ENCODE measurements around the gene CPEB3. TPM values are rescaled to one million over a fixed set of nuclear protein-coding genes. Genes with fewer than 3 reads are reported as not detected.

Gene CPEB3
- total RNA-seq, 1 experiment from 2014 or later: 1.0 TPM

GRCh38 chr10:92108120-92108519, 182.8 kb downstream of the CPEB3 start:
- no peaks in the 10 kb centered on the region for H3K36me3 Mint-ChIP-seq (ENCODE audit: insufficient read depth in 1 of 3, low read depth in 3 of 3)
- Histone ChIP-seq H3K14ac (ENCODE audit: insufficient read depth, low read length) (no peak overlapping the region), H2BK12ac (ENCODE audit: insufficient read length, low read depth, low read length) (no peak overlapping the region), H3K27me3 (ENCODE audit: insufficient read depth, low read length) (no peaks in the 10 kb centered on the region), H3K9me3 (ENCODE audit: control insufficient read depth, low read depth, low read length) (no peaks in the 10 kb centered on the region), H3K79me1 (ENCODE audit: insufficient read depth, low read depth, low read length, poor library complexity, severe bottlenecking) (no peaks in the 10 kb centered on the region), H2BK120ac (ENCODE audit: low read depth, low read length, poor library complexity, severe bottlenecking) (no peak overlapping the region), H3K9ac (ENCODE audit: extremely low read depth, insufficient read length, low read length) (no peak overlapping the region), H4K91ac (ENCODE audit: insufficient read length, low read depth, low read length) (no peak overlapping the region), H2AFZ (ENCODE audit: low read length) (no peak overlapping the region), H3K23me2 (ENCODE audit: insufficient read length, low read depth, low read length, poor library complexity, severe bottlenecking) (no peaks in the 10 kb centered on the region), H2BK20ac (ENCODE audit: low read depth, low read length, poor library complexity, severe bottlenecking) (no peak overlapping the region), H4K20me1 (ENCODE audit: control insufficient read depth, insufficient read depth, insufficient read length) (no peaks in the 10 kb centered on the region), H4K8ac (replicated peaks; ENCODE audit: insufficient read length, low read depth, low read length) (no peak overlapping the region), H3K4me2 (ENCODE audit: insufficient read depth, insufficient read length, low read length) (no peak overlapping the region), H3K23ac (ENCODE audit: insufficient read length, low read depth, low read length) (no peak overlapping the region), H3K4me1 (ENCODE audit: insufficient read depth, low read length) (no peaks in the 10 kb centered on the region), H3K56ac (ENCODE audit: insufficient read length, low read depth, low read length) (no peak overlapping the region), H4K5ac (ENCODE audit: insufficient read length, low read depth, low read length) (no peak overlapping the region), H3K18ac (ENCODE audit: insufficient read length, low read depth, low read length) (no peak overlapping the region), H2BK5ac (ENCODE audit: insufficient read length, low read length) (no peak overlapping the region), H2AK5ac (ENCODE audit: insufficient read length, low read length) (no peak overlapping the region), H2BK15ac (ENCODE audit: low read depth, low read length) (no peak overlapping the region), H3K4ac (ENCODE audit: low read depth, low read length) (no peak overlapping the region), H3K79me2 (ENCODE audit: insufficient read depth, low read length) (no peaks in the 10 kb centered on the region), H3K27ac (ENCODE audit: insufficient read length, low read depth, low read length) (no peak overlapping the region), H3T11ph (ENCODE audit: low read length) (no peak overlapping the region)
- no peaks in the 10 kb centered on the region for H3K27me3 Mint-ChIP-seq (ENCODE audit: low read depth)
- H3K9me3 Mint-ChIP-seq: no peaks in the 10 kb centered on the region
- no peak overlapping the region for H3K4me3 Mint-ChIP-seq
- no peak for TF ChIP-seq CTCF (conservative IDR thresholded peaks at IDR 0.05)
- H3K27ac Mint-ChIP-seq: no peak overlapping the region
- H3K4me1 Mint-ChIP-seq: no peaks in the 10 kb centered on the region
- DNase-seq: no peak
